Ascending aorta (tissue), 2 donors: ENCODE data around the gene DCC. TPM values are rescaled to one million over a fixed set of nuclear protein-coding genes. Genes with fewer than 3 reads are reported as not detected.

Experiments
- DNase-seq, 2 donors: peaks; one replicate each; pipeline ENCODE4 v3.0.0-alpha.2; 2019; ENCODE audit warnings: low spot score in 2 of 2
- H3K27ac ChIP-seq, 2 donors: fragments of 200-600 bp; sonication (generic); one replicate each; pipeline ENCODE4 v1.5.1; 2016 to 2017; ENCODE audit warnings: mild to moderate bottlenecking in 1 of 2
- H3K27me3 ChIP-seq: fragments of 200-600 bp; sonication (generic); one replicate; pipeline ENCODE4 v1.5.1; 2017
- H3K36me3 ChIP-seq, 2 donors: fragments of 200-600 bp; sonication (generic); one replicate each; pipeline ENCODE4 v1.5.1; 2016
- H3K4me1 ChIP-seq, 2 donors: fragments of 200-600 bp; sonication (generic); one replicate each; pipeline ENCODE4 v1.5.1; 2016 to 2017; ENCODE audit warnings: mild to moderate bottlenecking in 1 of 2
- H3K4me3 ChIP-seq, 2 donors: fragments of 200-600 bp; sonication (generic); one replicate each; pipeline ENCODE4 v1.5.1; 2016 to 2017; ENCODE audit warnings: mild to moderate bottlenecking in 1 of 2
- H3K9me3 ChIP-seq, 2 donors: fragments of 200-600 bp; sonication (generic); one replicate each; pipeline ENCODE4 v1.5.1; 2016
- intact Hi-C: fragments of 100-400 bp; cut with DNase I; formaldehyde crosslinking; loops from one replicate; pipeline ENCODE4 v1.15.1; 2023
- total RNA-seq: library from RNA; depleted of rRNA; stranded (reverse); fragments of >200 nt; gene quantifications from one replicate; pipeline ENCODE4 v1.1.0, GENCODE V29; 2016
- TF ChIP-seq, protein P1 (sequence below), 3 experiments: fragments of 200-600 bp in 2 of 3; fragments of 450-650 bp in 1 of 3; sonication (generic) in 2 of 3; IDR thresholded peaks; one replicate each; pipeline ENCODE4 v1.5.1; 2016 to 2019; ENCODE audit warnings: antibody characterized with exemption in 3 of 3, mild to moderate bottlenecking in 1 of 3, moderate library complexity in 1 of 3

The DCC gene
- total RNA-seq, 1 donor from 2014 or later, result not detected

DNA sequence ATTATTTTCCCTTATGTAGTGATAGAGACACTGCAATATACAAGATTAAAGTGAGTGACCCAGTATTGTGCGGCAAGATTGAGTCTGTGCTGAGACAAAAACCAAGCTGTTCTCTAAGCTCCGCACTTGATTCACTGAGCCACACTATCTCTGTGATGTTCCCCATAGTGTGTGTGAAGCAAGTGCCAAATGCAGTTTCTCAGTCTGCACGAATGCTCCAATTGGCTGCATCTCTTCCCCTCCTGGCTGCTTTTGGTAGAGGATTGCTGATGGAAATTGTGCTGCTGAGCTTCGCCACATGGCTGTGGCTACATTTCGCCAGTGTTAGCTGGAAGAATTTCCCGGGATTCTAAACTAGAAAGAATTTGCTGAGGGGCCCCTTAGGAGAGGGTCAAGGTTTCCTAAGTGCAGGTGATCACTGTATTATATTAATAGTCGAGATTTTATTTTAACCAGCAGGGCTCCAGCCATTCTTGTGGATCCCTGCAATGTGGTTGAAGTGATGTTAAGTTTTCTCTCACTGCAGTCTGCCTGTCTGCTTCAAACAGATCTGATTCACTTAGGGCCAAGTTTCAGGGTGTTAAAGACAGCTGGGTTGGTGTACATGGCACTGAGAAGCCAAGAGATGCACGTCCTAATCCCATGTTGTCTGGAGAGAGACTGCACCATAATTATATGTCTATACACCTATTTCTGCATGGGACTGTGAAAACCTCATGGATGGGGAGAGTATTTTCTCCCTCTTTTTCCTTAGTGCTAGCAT lies 317.2 kb downstream of the DCC start:
- intact Hi-C loops, result no loop called here
- H3K36me3 ChIP-seq, result no peaks in the 10 kb centered on the region
- H3K4me3 ChIP-seq, result no peak overlapping the region
- DNase-seq, result no peak
- no peak overlapping the region for H3K27ac ChIP-seq
- H3K27me3 ChIP-seq, result no peaks in the 10 kb centered on the region
- H3K9me3 ChIP-seq, result no peaks in the 10 kb centered on the region
- TF ChIP-seq, protein P1, sequence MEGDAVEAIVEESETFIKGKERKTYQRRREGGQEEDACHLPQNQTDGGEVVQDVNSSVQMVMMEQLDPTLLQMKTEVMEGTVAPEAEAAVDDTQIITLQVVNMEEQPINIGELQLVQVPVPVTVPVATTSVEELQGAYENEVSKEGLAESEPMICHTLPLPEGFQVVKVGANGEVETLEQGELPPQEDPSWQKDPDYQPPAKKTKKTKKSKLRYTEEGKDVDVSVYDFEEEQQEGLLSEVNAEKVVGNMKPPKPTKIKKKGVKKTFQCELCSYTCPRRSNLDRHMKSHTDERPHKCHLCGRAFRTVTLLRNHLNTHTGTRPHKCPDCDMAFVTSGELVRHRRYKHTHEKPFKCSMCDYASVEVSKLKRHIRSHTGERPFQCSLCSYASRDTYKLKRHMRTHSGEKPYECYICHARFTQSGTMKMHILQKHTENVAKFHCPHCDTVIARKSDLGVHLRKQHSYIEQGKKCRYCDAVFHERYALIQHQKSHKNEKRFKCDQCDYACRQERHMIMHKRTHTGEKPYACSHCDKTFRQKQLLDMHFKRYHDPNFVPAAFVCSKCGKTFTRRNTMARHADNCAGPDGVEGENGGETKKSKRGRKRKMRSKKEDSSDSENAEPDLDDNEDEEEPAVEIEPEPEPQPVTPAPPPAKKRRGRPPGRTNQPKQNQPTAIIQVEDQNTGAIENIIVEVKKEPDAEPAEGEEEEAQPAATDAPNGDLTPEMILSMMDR (IDR thresholded peaks at IDR 0.05), result no peak
- no peaks in the 10 kb centered on the region for H3K4me1 ChIP-seq

DNA sequence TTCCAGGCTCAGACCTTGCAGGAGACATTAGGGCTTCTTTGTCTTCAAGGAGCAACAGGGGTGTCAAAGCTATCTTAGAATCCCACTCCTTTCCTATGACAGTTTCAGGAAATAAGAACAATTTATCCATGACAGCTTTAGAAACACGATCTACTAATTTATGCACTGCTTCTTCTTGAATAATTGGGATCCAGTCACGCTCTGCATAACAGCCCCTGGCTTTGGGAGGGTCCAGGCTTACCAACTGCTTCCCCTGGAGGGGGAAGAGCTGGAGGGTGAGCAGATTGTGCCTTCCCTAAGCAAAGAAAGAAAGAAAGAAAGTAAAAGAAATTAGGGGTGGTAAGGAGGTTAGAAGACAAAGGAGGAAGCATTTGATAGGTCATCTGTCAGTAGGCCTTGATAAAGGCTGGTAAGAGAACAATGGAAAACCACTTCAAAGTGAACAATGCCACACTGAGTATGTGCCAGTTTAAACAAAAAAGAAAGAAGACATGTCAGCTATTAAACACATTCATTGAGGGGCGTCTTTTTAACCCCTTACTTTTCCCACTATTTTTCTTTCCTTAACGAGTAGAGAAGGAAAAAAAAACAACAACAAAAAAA lies 327.6 kb downstream of the DCC start:
- TF ChIP-seq, protein P1 (IDR thresholded peaks at IDR 0.05), result no peak
- H3K9me3 ChIP-seq, result no peaks in the 10 kb centered on the region
- intact Hi-C loops, result no loop called here
- H3K4me3 ChIP-seq, result no peak overlapping the region
- H3K4me1 ChIP-seq, result no peaks in the 10 kb centered on the region
- no peak for DNase-seq
- no peaks in the 10 kb centered on the region for H3K27me3 ChIP-seq
- no peaks in the 10 kb centered on the region for H3K36me3 ChIP-seq
- H3K27ac ChIP-seq, result no peak overlapping the region

DNA sequence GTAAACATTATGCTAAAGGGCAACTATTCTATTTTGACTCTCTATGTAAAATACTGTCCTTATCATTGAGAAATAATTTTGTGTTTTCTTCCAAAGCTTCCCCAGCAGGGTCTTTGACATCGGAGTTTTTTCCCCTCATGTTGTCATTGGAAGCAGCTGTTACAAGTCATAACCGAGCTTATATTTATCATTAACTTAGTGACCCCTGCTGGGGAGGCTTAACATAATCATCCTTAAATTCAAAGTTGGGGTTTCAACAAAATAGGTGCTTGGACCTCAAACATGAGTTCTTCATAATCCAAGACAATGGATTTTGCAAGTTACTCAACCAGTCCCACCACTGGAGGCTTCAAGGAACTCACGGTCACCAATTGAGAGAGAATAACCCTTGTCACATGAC lies 330.9 kb downstream of the DCC start:
- no peaks in the 10 kb centered on the region for H3K27me3 ChIP-seq
- TF ChIP-seq, protein P1 (IDR thresholded peaks at IDR 0.05), result no peak
- no peaks in the 10 kb centered on the region for H3K4me1 ChIP-seq
- intact Hi-C loops, result no loop called here
- no peaks in the 10 kb centered on the region for H3K9me3 ChIP-seq
- no peak overlapping the region for H3K27ac ChIP-seq
- H3K36me3 ChIP-seq, result no peaks in the 10 kb centered on the region
- H3K4me3 ChIP-seq, result no peak overlapping the region
- no peak for DNase-seq

DNA sequence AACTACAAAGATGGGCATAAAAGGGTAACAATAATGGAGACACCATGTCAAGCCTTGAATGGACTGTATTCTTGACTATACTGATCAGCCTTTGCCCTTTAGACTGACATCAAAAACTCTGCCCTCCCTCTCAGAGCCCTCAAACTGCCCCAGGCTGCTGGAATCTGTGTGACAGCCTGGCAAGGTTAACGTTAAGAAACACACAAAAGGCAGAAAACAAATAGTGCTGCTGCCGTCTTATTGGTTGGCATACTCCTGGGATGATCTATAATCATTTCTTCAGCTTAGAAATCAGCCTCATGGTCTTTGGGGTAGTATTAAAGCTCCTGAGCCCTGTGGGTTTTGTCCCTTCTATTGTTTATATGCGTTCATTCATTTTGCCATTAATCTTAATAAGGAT lies 338.0 kb downstream of the DCC start:
- intact Hi-C loops, result no loop called here
- no peaks in the 10 kb centered on the region for H3K9me3 ChIP-seq
- no peak overlapping the region for H3K27ac ChIP-seq
- TF ChIP-seq, protein P1 (IDR thresholded peaks at IDR 0.05), result no peak
- no peaks in the 10 kb centered on the region for H3K27me3 ChIP-seq
- no peaks in the 10 kb centered on the region for H3K36me3 ChIP-seq
- H3K4me3 ChIP-seq, result no peak overlapping the region
- no peaks in the 10 kb centered on the region for H3K4me1 ChIP-seq
- no peak for DNase-seq

DNA sequence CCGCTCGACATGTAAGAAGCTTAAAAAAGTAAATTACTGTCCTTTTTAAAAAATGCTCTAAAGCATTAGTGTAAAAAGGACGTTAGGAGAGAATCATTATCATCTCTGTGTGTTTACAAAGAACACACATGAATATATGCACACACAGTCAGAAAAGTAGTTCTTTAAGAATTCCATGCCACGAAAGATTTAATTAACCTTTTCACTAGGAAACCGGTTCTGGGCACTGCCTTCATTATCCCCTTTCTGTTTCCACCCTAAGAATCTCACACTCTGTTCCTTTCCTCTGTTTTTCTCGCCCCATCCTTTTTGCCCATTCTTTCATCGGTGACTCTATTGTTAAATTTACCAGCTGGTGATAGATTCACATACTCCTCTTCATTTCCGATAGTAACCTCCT lies 338.6 kb downstream of the DCC start:
- no peaks in the 10 kb centered on the region for H3K4me1 ChIP-seq
- no peaks in the 10 kb centered on the region for H3K36me3 ChIP-seq
- H3K4me3 ChIP-seq, result no peak overlapping the region
- intact Hi-C loops, result no loop called here
- TF ChIP-seq, protein P1 (IDR thresholded peaks at IDR 0.05), result no peak
- no peak for DNase-seq
- H3K9me3 ChIP-seq, result no peaks in the 10 kb centered on the region
- H3K27me3 ChIP-seq, result no peaks in the 10 kb centered on the region
- H3K27ac ChIP-seq, result no peak overlapping the region
